K562 treated with DMSO at 1 percent for 48 hours (cell line): ENCODE data around the gene EFNA5. TPM values are rescaled to one million over a fixed set of nuclear protein-coding genes. Genes with fewer than 3 reads are reported as not detected.

Experiments
- total RNA-seq: library from RNA; unstranded; fragments of 300-600 nt; gene quantifications from 2 replicates; pipeline ENCODE4 v1.2.3, GENCODE V29; 2022; ENCODE audit warnings: low replicate concordance; ENCODE audit errors: extremely low read depth

Gene EFNA5
- not detected in 2 replicates for total RNA-seq

DNA sequence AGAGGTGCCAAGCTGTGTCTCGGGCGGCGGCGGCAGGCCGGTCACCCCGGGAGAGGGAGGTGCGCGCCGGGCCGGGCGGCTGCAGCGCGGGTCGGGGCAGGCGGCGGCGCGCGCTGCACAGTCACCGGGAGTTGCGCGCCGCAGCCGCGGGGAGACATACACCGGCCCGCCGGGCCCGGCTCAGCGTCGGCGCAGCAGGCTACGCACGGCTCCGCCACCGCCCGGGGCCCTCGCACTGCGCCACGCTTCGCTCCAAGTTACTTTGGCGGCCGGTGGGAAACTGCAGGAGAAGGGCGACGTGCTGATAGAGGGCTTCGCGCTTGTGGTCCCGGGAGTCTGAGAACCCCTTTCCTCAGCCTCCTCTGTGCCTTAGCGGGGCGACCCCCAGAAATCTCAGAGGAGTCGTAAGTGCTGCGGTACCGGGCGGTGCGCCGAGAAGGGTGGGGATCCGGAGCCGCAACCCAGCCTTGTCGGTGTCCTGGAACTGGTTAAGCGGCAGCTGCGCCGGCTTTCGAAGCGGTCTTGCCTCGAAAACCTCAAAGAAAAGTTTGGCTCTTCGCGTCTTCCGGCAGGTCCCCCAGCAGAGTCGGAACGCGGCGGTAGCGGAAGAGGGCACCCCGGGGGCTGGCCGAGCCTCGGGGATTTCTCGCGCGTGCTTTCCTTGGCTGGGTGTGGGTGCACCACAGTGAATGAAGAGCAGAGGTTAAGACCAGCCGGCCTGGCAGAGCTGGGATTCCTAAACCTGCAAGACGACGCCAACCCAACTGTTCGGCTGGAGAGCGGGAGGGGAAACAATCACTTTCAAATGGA is at the start of gene EFNA5:
TSS of gene EFNA5 (minus strand) at position 6 of the 810 bp plus-strand sequence.

